HUES64 (cell line): ENCODE results near the gene CRY2.

Experiments used
- H3K27ac ChIP-seq: 2 replicates; pipeline ENCODE4 v1.7.0; 2013; ENCODE audit warnings: low read depth, low read length, inconsistent platforms
- H3K27me3 ChIP-seq: 2 replicates; pipeline ENCODE4 v1.6.1; 2013; ENCODE audit warnings: mild to moderate bottlenecking, low read length; ENCODE audit not compliant: insufficient read depth
- H3K36me3 ChIP-seq: 2 replicates; pipeline ENCODE4 v1.6.1; 2013; ENCODE audit warnings: mild to moderate bottlenecking, low read length; ENCODE audit not compliant: insufficient read depth
- H3K4me1 ChIP-seq: 2 replicates; pipeline ENCODE4 v1.6.1; 2013; ENCODE audit warnings: mild to moderate bottlenecking, low read length, moderate library complexity; ENCODE audit not compliant: insufficient read depth
- H3K4me3 ChIP-seq: 2 replicates; pipeline ENCODE4 v1.5.1; 2013; ENCODE audit warnings: mild to moderate bottlenecking, low read length, moderate library complexity
- H3K9ac ChIP-seq: 2 replicates; pipeline ENCODE4 v1.6.1; 2013; ENCODE audit warnings: mild to moderate bottlenecking, low read depth, low read length
- H3K9me3 ChIP-seq: 2 replicates; pipeline ENCODE4 v1.6.1; 2013; ENCODE audit warnings: low read depth, low read length; ENCODE audit not compliant: insufficient read depth
- WGBS: fragments of 150-250, 120-280 bp; methylation state at CpG from one replicate; pipeline ENCODE4 v1.1.7; 2013; ENCODE audit warnings: missing lambda C conversion rate; 5-methylcytosine and 5-hydroxymethylcytosine counted together

CRY2 gene

GRCh38 chr11:45924036-45924915 lies 77.0 kb downstream of the CRY2 start:
- peaks cover 10% of the 10 kb centered on the region; the same call in 1 of the 2 replicates for H3K4me1 ChIP-seq
- H3K9ac ChIP-seq, result no peak overlapping the region
- no peaks in the 10 kb centered on the region for H3K9me3 ChIP-seq
- 89% methylated on average over 22 of the region's 22 CpGs for WGBS
- no peak overlapping the region for H3K4me3 ChIP-seq
- peaks cover 38% of the 10 kb centered on the region; the same call in 1 of the 2 replicates for H3K36me3 ChIP-seq
- no peak overlapping the region for H3K27ac ChIP-seq
- peaks cover 22% of the 10 kb centered on the region for H3K27me3 ChIP-seq

GRCh38 chr11:45924927-45925326 lies 77.7 kb downstream of the CRY2 start:
- Histone ChIP-seq H3K27ac (no peak overlapping the region), H3K27me3 (peaks cover 22% of the 10 kb centered on the region), H3K4me3 (no peak overlapping the region), H3K4me1 (peaks cover 10% of the 10 kb centered on the region; the same call in 1 of the 2 replicates), H3K36me3 (peaks cover 38% of the 10 kb centered on the region; the same call in 1 of the 2 replicates), H3K9ac (no peak overlapping the region), H3K9me3 (no peaks in the 10 kb centered on the region)
- 96% methylated on average over 6 of the region's 6 CpGs for WGBS

GRCh38 chr11:45925550-45925949 lies 78.3 kb downstream of the CRY2 start:
- Histone ChIP-seq H3K9ac (no peak overlapping the region), H3K9me3 (no peaks in the 10 kb centered on the region), H3K27me3 (peaks cover 20% of the 10 kb centered on the region), H3K4me1 (peaks cover 7% of the 10 kb centered on the region; the same call in 1 of the 2 replicates), H3K4me3 (no peak overlapping the region), H3K27ac (no peak overlapping the region), H3K36me3 (peaks cover 40% of the 10 kb centered on the region; the same call in 1 of the 2 replicates)
- WGBS, result 94% methylated on average over 2 of the region's 3 CpGs

- Histone ChIP-seq H3K4me1 (peaks cover 5% of the 10 kb centered on the region; the same call in 1 of the 2 replicates), H3K27me3 (peaks cover 15% of the 10 kb centered on the region), H3K27ac (no peak overlapping the region), H3K36me3 (peaks cover 42% of the 10 kb centered on the region; the same call in 1 of the 2 replicates), H3K9me3 (no peaks in the 10 kb centered on the region), H3K4me3 (no peak overlapping the region), H3K9ac (no peak overlapping the region)
- WGBS, result 90% methylated on average over 12 of the region's 12 CpGs
Observed at GRCh38 chr11:45926001-45926401, 78.7 kb downstream of the CRY2 start.

GRCh38 chr11:45926536-45927331 lies 79.5 kb downstream of the CRY2 start:
- Histone ChIP-seq H3K27me3 (peaks cover 10% of the 10 kb centered on the region), H3K27ac (no peak overlapping the region), H3K4me1 (no peaks in the 10 kb centered on the region), H3K4me3 (no peak overlapping the region), H3K9ac (no peak overlapping the region), H3K9me3 (no peaks in the 10 kb centered on the region), H3K36me3 (peaks cover 48% of the 10 kb centered on the region; the same call in 1 of the 2 replicates)
- WGBS, result 96% methylated on average over 12 of the region's 12 CpGs

GRCh38 chr11:45927332-45927683 lies 80.0 kb downstream of the CRY2 start:
- Histone ChIP-seq H3K9ac (no peak overlapping the region), H3K36me3 (peaks cover 50% of the 10 kb centered on the region; the same call in 1 of the 2 replicates), H3K9me3 (no peaks in the 10 kb centered on the region), H3K27ac (no peak overlapping the region), H3K27me3 (peaks cover 10% of the 10 kb centered on the region), H3K4me3 (no peak overlapping the region), H3K4me1 (no peaks in the 10 kb centered on the region)
- 92% methylated on average over 15 of the region's 15 CpGs for WGBS

- H3K9me3 ChIP-seq, result no peaks in the 10 kb centered on the region
- H3K4me3 ChIP-seq, result no peak overlapping the region
- peaks cover 55% of the 10 kb centered on the region for H3K36me3 ChIP-seq
- peaks cover 7% of the 10 kb centered on the region for H3K27me3 ChIP-seq
- H3K9ac ChIP-seq, result no peak overlapping the region
- 92% methylated on average over 27 of the region's 27 CpGs for WGBS
- no peak overlapping the region for H3K27ac ChIP-seq
- H3K4me1 ChIP-seq, result no peaks in the 10 kb centered on the region
Observed at GRCh38 chr11:45927684-45928413, 80.6 kb downstream of the CRY2 start.

GRCh38 chr11:45928535-45929215 lies 81.4 kb downstream of the CRY2 start:
- Histone ChIP-seq H3K4me1 (no peaks in the 10 kb centered on the region), H3K9me3 (no peaks in the 10 kb centered on the region), H3K36me3 (peaks cover 63% of the 10 kb centered on the region), H3K4me3 (no peak overlapping the region), H3K9ac (no peak overlapping the region), H3K27me3 (no peaks in the 10 kb centered on the region), H3K27ac (no peak overlapping the region)
- 90% methylated on average over 12 of the region's 13 CpGs for WGBS

GRCh38 chr11:45929486-45930030 lies 82.3 kb downstream of the CRY2 start:
- Histone ChIP-seq H3K4me1 (no peaks in the 10 kb centered on the region), H3K9me3 (no peaks in the 10 kb centered on the region), H3K4me3 (no peak overlapping the region), H3K36me3 (peaks cover 65% of the 10 kb centered on the region), H3K27ac (no peak overlapping the region), H3K27me3 (no peaks in the 10 kb centered on the region), H3K9ac (no peak overlapping the region)
- 91% methylated on average over 10 of the region's 10 CpGs for WGBS

GRCh38 chr11:45930031-45930794 lies 82.9 kb downstream of the CRY2 start:
- no peaks in the 10 kb centered on the region for H3K27me3 ChIP-seq
- H3K9ac ChIP-seq, result no peak overlapping the region
- H3K4me3 ChIP-seq, result no peak overlapping the region
- H3K36me3 ChIP-seq, result peaks cover 70% of the 10 kb centered on the region
- 93% methylated on average over 14 of the region's 14 CpGs for WGBS
- no peak overlapping the region for H3K27ac ChIP-seq
- H3K9me3 ChIP-seq, result no peaks in the 10 kb centered on the region
- H3K4me1 ChIP-seq, result no peaks in the 10 kb centered on the region
